Measurements from ENCODE around the gene SERPINB6. TPM values are rescaled to one million over a fixed set of nuclear protein-coding genes. Genes with fewer than 3 reads are reported as not detected.
A peak's percentile ranks its signal among the peaks of the same experiment; 100 is the strongest.
"Not testable (repeated sequence)": the region's sequence is repeated elsewhere in the genome, so short reads cannot be mapped to it uniquely, and the experiment has no call there.

SERPINB6 gene
- total RNA-seq, 1 experiment from 2014 or later = 60.9 TPM

DNA sequence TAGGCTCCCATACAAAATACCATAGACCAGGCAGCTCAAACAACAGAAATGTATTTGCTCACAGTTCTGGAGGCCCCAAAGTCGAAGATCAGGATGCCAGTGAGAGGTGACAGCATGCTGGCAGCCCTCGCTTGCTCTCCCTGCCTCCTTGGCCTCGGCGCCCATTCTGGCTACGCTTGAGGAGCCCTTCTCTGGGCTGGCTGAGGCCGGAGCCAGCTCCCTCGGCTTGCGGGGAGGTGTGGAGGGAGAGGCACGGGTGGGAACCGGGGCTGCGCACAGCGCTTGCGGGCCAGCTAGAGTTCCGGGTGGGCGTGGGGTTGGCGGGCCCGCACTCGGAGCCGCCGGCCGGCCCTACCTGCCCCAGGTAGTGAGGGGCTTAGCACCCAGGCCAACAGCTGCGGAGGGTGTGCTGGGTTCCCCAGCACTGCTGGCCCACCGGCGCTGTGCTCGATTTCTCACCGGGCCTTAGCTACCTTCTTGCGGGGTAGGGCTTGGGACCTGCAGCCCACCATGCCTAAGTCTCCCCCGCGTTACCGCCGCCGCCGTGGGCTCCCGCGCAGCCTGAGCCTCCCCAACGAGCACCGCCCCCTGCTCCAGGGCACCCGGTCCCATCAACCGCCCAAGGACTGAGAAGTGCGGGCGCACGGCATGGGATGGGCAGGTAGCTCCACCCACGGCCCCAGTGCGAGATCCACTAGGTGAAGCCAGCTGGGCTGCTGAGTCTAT is 35.6 kb downstream of the SERPINB6 start:
- no peak overlapping the region for H3K27ac Mint-ChIP-seq (ENCODE audit: unreplicated experiment)
- no peaks in the 10 kb centered on the region for H3K9me3 Mint-ChIP-seq (ENCODE audit: low read depth, unreplicated experiment)
- H3K27me3 Mint-ChIP-seq (ENCODE audit: unreplicated experiment) = no peaks in the 10 kb centered on the region
- CTCF ChIA-PET = interaction anchor here (1.5 kb wide), 1 partner anchor 17 kb away, joined by 3 read pairs; no protein-coding TSS in a partner anchor
- H3K4me3 Mint-ChIP-seq (ENCODE audit: low read depth, unreplicated experiment) = no peak overlapping the region
- TF ChIP-seq, protein P1, sequence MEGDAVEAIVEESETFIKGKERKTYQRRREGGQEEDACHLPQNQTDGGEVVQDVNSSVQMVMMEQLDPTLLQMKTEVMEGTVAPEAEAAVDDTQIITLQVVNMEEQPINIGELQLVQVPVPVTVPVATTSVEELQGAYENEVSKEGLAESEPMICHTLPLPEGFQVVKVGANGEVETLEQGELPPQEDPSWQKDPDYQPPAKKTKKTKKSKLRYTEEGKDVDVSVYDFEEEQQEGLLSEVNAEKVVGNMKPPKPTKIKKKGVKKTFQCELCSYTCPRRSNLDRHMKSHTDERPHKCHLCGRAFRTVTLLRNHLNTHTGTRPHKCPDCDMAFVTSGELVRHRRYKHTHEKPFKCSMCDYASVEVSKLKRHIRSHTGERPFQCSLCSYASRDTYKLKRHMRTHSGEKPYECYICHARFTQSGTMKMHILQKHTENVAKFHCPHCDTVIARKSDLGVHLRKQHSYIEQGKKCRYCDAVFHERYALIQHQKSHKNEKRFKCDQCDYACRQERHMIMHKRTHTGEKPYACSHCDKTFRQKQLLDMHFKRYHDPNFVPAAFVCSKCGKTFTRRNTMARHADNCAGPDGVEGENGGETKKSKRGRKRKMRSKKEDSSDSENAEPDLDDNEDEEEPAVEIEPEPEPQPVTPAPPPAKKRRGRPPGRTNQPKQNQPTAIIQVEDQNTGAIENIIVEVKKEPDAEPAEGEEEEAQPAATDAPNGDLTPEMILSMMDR (IDR thresholded peaks at IDR 0.05; ENCODE audit: unreplicated experiment) = no peak
- no peak for DNase-seq
- no peaks in the 10 kb centered on the region for H3K36me3 Mint-ChIP-seq (ENCODE audit: insufficient read depth, unreplicated experiment)
- peaks cover 9% of the 10 kb centered on the region for H3K4me1 Mint-ChIP-seq (ENCODE audit: low read depth, unreplicated experiment)
- BruUV-seq (replicated peaks) = no TSS peak
- intact Hi-C loops (cut with micrococcal nuclease; ENCODE audit: unreplicated experiment) = no loop called here

DNA sequence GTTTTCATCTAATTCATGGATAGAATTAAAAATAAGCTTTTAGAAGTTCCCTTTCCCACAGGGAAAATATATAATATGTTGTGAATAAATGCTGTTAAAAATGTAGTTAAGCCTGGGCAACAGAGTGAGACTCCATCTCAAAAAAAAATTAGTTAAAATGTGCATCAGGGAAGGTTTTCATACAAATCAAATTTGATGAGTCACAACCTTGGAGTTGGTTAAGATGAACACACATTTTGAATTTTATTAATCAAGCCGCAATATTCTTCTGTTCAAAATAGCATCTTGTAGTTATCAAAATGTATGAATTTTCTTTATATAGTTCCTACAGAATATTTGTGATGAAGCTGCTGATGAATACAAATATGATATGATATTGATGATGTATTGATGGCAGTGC is 37.3 kb downstream of the SERPINB6 start:
- intact Hi-C loops (cut with micrococcal nuclease; ENCODE audit: unreplicated experiment) = loop anchor here (5.0 kb wide), 1 partner anchor 142 kb away; no protein-coding TSS in a partner anchor
- CTCF ChIA-PET = interaction anchor here (0.7 kb wide), 1 partner anchor 52 kb away, joined by 9 read pairs; no protein-coding TSS in a partner anchor

DNA sequence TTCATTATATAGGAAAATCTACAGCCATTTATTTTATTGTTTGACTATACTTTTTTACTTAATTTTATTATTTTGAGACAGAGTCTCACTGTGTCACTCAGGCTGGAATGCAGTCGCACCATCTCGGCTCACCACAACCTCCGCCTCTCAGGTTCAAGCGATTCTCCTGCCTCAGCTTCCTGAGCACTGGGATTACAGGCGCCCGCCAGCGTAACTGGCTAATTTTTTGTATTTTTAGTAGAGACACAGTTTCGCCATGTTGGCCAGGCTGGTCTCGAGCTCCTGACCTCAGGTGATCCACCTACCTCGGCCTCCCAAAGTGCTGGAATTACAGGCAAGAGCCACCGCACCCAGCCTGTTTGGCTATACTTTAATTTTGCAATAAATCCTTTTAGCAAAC is 38.5 kb downstream of the SERPINB6 start:
- not testable (repeated sequence) for DNase-seq; BruUV-seq (replicated peaks); H3K4me3 Mint-ChIP-seq (ENCODE audit: low read depth, unreplicated experiment); H3K27me3 Mint-ChIP-seq (ENCODE audit: unreplicated experiment); H3K9me3 Mint-ChIP-seq (ENCODE audit: low read depth, unreplicated experiment); H3K4me1 Mint-ChIP-seq (ENCODE audit: low read depth, unreplicated experiment); H3K36me3 Mint-ChIP-seq (ENCODE audit: insufficient read depth, unreplicated experiment); H3K27ac Mint-ChIP-seq (ENCODE audit: unreplicated experiment)
- CTCF ChIA-PET = interaction anchor here (0.8 to 2.5 kb wide), 4 partner anchors 86 to 164 kb away, joined by 3 to 27 read pairs (median 6); partner anchors contain the start of gene SERPINB1
- intact Hi-C loops (cut with micrococcal nuclease; ENCODE audit: unreplicated experiment) = loop anchor here (1.0 to 5.0 kb wide), 3 partner anchors 87 to 194 kb away; no protein-coding TSS in a partner anchor

More for the DNA sequence above, 37.3 kb downstream of the SERPINB6 start:
- Mint-ChIP-seq H3K27me3 (ENCODE audit: unreplicated experiment) (no peaks in the 10 kb centered on the region), H3K4me3 (ENCODE audit: low read depth, unreplicated experiment) (no peak overlapping the region), H3K9me3 (ENCODE audit: low read depth, unreplicated experiment) (no peaks in the 10 kb centered on the region), H3K4me1 (ENCODE audit: low read depth, unreplicated experiment) (peaks cover 9% of the 10 kb centered on the region), H3K27ac (ENCODE audit: unreplicated experiment) (no peak overlapping the region), H3K36me3 (ENCODE audit: insufficient read depth, unreplicated experiment) (no peaks in the 10 kb centered on the region)
- no peak for DNase-seq
- no TSS peak for BruUV-seq (replicated peaks)
- TF ChIP-seq, protein P1 (IDR thresholded peaks at IDR 0.05; ENCODE audit: unreplicated experiment) = no peak

DNA sequence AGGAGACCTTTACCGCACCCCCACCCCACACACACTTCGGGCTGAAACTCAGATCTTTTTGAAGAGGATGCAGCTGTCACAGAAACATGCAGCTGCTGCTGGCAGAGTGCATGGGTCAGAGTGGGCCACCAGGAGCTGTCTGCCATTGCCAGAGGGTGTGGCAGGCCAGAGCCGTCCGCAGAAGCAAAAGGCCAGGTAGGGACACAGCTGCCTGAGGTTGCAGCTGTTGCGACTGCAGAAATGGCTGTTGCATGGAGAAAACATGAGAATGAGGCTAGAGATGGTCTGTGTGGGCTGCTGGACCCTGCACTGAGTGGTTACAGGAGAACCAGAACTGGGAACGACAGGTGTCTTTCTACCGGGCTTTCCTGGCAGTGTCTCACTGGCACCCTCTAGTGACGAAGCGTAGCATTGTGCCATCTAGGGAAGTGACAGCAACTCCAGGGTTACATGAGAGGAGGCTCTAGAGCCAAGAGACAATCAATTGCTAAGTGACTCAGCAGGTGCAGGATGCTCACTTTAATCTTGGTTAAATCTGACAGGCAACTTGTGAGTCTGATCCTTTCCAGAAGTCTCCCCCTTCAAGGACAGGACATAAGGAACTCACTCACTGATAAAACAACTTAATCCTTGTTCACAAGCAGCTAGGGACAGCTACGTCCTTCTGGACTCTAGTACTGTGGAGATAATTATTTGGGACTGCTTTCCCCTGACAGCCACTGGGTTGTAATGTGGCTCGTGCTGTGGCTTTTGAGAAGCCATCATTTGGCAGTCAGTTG is 39.2 kb downstream of the SERPINB6 start:
- Mint-ChIP-seq H3K36me3 (ENCODE audit: insufficient read depth, unreplicated experiment) (no peaks in the 10 kb centered on the region), H3K27ac (ENCODE audit: unreplicated experiment) (no peak overlapping the region), H3K9me3 (ENCODE audit: low read depth, unreplicated experiment) (no peaks in the 10 kb centered on the region), H3K4me1 (ENCODE audit: low read depth, unreplicated experiment) (peaks cover 9% of the 10 kb centered on the region), H3K27me3 (ENCODE audit: unreplicated experiment) (no peaks in the 10 kb centered on the region), H3K4me3 (ENCODE audit: low read depth, unreplicated experiment) (no peak overlapping the region)
- TF ChIP-seq, protein P1 (IDR thresholded peaks at IDR 0.05; ENCODE audit: unreplicated experiment) = peak; percentile 76
- peak; percentile 79 for DNase-seq
- intact Hi-C loops (cut with micrococcal nuclease; ENCODE audit: unreplicated experiment) = loop anchor here (1.0 to 5.0 kb wide), 3 partner anchors 86 to 193 kb away; no protein-coding TSS in a partner anchor
- CTCF ChIA-PET = interaction anchor here (0.8 to 2.5 kb wide), 4 partner anchors 86 to 163 kb away, joined by 3 to 27 read pairs (median 6); partner anchors contain the start of gene SERPINB1
- BruUV-seq (replicated peaks) = no TSS peak
